Astrocyte (in vitro differentiated cells and primary cell): ENCODE measurements around the gene FLNC.

Experiments
- EZH2 ChIP-seq: IDR thresholded peaks from 2 replicates; pipeline ENCODE4 v1.6.1; 2012; ENCODE audit warnings: mild to moderate bottlenecking, low read length, inconsistent platforms; ENCODE audit not compliant: insufficient read depth
- TF ChIP-seq, protein P1 (sequence below): IDR thresholded peaks from 2 replicates; pipeline ENCODE4 v1.5.1; 2011; ENCODE audit warnings: low read depth, mild to moderate bottlenecking, inconsistent platforms, low read length, moderate library complexity; ENCODE audit not compliant: insufficient read depth

DNA sequence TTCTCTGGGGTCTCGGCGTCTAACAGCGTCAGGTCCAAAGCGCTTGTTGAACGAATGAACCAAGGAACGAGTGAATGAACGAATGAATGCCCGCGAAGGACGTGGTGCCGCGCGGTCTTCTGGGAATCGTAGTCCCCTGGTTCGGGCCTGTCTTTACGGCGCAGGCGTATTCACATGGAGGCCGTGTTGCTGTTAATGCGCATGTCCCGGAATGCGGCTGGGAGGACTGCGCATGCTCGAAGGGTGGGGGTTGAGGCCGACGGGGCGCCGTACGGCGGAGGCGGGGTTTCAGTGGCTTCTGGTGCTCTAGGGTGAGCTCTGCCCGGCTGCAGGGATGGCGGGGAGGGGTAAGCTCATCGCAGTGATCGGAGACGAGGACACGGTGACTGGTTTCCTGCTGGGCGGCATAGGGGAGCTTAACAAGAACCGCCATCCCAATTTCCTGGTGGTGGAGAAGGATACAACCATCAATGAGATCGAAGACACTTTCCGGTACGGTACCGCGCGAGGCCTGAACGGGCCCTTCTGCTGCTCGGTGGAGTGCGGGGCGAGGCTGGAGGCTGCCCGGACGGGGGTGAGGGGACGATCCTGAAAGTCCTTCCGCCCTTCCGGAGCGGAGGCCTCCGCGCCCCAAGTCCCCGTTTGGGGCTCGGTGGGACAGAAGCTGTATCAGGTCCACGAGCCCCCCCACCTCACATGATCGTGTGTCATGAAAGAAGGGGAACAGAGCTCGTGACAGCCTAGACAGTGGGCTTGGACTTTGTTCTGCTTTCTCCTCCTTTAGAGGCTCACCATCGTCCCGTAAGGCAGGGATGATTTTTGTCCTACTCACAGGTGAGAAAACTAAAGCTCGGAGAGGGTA lies 32.6 kb downstream of the FLNC start, which contains the start of gene ATP6V1F:
- TF ChIP-seq, protein P1, sequence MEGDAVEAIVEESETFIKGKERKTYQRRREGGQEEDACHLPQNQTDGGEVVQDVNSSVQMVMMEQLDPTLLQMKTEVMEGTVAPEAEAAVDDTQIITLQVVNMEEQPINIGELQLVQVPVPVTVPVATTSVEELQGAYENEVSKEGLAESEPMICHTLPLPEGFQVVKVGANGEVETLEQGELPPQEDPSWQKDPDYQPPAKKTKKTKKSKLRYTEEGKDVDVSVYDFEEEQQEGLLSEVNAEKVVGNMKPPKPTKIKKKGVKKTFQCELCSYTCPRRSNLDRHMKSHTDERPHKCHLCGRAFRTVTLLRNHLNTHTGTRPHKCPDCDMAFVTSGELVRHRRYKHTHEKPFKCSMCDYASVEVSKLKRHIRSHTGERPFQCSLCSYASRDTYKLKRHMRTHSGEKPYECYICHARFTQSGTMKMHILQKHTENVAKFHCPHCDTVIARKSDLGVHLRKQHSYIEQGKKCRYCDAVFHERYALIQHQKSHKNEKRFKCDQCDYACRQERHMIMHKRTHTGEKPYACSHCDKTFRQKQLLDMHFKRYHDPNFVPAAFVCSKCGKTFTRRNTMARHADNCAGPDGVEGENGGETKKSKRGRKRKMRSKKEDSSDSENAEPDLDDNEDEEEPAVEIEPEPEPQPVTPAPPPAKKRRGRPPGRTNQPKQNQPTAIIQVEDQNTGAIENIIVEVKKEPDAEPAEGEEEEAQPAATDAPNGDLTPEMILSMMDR = no peak
- no peak for TF ChIP-seq EZH2
